Measurements from ENCODE around the gene ZMIZ2. TPM values are rescaled to one million over a fixed set of nuclear protein-coding genes. Genes with fewer than 3 reads are reported as not detected.
"Not testable (repeated sequence)": the region's sequence is repeated elsewhere in the genome, so short reads cannot be mapped to it uniquely, and the experiment has no call there.

The ZMIZ2 gene, protein sequence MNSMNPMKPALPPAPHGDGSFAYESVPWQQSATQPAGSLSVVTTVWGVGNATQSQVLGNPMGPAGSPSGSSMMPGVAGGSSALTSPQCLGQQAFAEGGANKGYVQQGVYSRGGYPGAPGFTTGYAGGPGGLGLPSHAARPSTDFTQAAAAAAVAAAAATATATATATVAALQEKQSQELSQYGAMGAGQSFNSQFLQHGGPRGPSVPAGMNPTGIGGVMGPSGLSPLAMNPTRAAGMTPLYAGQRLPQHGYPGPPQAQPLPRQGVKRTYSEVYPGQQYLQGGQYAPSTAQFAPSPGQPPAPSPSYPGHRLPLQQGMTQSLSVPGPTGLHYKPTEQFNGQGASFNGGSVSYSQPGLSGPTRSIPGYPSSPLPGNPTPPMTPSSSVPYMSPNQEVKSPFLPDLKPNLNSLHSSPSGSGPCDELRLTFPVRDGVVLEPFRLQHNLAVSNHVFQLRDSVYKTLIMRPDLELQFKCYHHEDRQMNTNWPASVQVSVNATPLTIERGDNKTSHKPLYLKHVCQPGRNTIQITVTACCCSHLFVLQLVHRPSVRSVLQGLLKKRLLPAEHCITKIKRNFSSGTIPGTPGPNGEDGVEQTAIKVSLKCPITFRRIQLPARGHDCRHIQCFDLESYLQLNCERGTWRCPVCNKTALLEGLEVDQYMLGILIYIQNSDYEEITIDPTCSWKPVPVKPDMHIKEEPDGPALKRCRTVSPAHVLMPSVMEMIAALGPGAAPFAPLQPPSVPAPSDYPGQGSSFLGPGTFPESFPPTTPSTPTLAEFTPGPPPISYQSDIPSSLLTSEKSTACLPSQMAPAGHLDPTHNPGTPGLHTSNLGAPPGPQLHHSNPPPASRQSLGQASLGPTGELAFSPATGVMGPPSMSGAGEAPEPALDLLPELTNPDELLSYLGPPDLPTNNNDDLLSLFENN
- 100 to 1,000 TPM in 1 of 2 experiments, 10 to 100 TPM in 1; 82.8 to 106 TPM for total RNA-seq

DNA sequence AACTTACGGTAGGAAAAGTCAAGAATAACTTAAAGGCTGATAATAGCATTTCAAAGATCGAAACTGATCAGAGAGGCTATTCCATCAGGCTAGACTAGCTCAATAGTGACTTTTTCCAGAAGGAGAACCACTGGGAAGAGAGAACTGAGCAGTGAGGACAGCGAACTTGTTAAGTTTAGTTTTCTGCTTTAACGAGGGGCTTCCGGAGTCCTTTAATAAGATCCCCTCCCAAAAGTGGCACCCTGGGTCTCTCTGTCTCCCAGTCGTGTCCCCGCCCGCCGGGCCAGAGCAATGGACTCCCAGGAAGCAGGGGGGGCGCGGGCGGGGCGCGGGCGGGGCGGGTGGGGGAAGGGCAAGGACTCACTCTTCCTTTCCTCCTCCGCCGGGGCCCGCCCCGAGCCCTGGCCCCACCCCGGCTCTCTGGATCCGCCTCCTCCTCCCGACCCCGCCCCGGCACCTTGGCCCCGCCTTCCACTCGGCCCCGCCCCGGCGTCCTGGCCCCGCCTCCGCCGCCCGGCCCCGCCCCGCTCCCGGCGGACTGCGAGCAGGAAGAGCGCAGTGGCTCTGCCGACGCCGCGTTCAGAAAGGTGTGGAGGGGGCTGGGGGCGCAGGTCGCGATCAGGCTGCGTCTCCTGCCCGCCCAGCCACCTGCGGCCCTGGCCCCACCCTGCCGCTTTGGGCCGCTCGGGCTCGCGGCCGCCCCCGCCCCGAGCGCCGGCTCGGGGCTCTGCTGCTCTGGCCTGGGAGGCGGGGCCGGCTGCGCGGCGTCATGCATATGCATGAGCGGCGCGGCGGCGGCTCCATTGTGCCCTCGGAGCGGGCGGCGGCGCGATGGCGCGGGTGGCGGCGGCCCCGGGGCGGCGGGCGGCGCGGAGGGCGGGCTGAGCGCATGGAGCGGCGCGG is at the start of gene ZMIZ2:
TSS of gene ZMIZ2 (plus strand) at position 803 of the 903 bp plus-strand sequence. CDS start 7,403 bp downstream, outside the sequence.
- DNase-seq: peak; percentile 97
- Mint-ChIP-seq H3K4me1 (peaks cover 31% of the 10 kb centered on the region), H3K4me3 (peak within 1 kb of the TSS; percentile 78), H3K27ac (peak within 1 kb of the TSS; percentile 97), H3K9me3 (ENCODE audit: low read depth) (no peaks in the 10 kb centered on the region), H3K27me3 (no peaks in the 10 kb centered on the region), H3K36me3 (ENCODE audit: low read depth) (peaks cover 18% of the 10 kb centered on the region)
- POLR2A ChIA-PET: interaction anchor here (1.5 to 2.3 kb wide), 2 partner anchors 49 to 142 kb away, joined by 7 to 8 read pairs; partner anchors contain the start of gene OGDH
- intact Hi-C loops (cut with DNase I, micrococcal nuclease): loop anchor here (1.0 to 5.0 kb wide), 18 partner anchors 13 to 666 kb away; partner anchors contain the start of genes PPIA (in 2 of the 2), PURB (in 2 of the 2), TMED4 (in 2 of the 2) and H2AZ2 (in 1 of the 2)
- peak; percentile 87 for ATAC-seq
- CTCF ChIA-PET: interaction anchor here (1.0 kb wide), 2 partner anchors 10 to 13 kb away, joined by 4 to 5 read pairs; no protein-coding TSS in a partner anchor

DNA sequence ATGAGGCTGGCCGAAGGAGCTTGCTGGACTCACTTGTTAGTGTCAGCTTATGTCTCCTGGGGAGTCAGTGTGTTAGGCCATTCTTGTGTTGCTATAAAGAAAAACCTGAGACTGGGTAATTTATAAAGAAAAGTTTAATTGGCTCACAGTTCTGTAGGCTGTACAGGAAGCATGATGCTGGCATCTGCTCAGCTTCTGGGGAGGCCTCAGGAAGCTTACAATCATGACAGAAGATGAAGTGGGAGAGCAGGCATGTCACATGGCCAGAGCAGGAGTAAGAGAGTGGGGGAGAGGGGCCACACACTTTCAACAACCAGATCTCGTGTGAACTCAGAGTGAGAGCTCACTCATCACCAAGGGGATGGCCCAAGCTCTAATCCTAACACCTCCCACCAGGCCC is 49.0 kb upstream of the ZMIZ2 start:
- H3K27ac Mint-ChIP-seq; intact Hi-C loops (cut with DNase I, micrococcal nuclease); H3K4me1 Mint-ChIP-seq; H3K27me3 Mint-ChIP-seq; POLR2A ChIA-PET; H3K4me3 Mint-ChIP-seq; ATAC-seq; H3K9me3 Mint-ChIP-seq (ENCODE audit: low read depth); DNase-seq: not testable (repeated sequence)
- CTCF ChIA-PET: interaction anchor here (0.7 kb wide), 1 partner anchor 99 kb away, joined by 3 read pairs; no protein-coding TSS in a partner anchor
- H3K36me3 Mint-ChIP-seq (ENCODE audit: low read depth): peaks cover 83% of the 10 kb centered on the region

DNA sequence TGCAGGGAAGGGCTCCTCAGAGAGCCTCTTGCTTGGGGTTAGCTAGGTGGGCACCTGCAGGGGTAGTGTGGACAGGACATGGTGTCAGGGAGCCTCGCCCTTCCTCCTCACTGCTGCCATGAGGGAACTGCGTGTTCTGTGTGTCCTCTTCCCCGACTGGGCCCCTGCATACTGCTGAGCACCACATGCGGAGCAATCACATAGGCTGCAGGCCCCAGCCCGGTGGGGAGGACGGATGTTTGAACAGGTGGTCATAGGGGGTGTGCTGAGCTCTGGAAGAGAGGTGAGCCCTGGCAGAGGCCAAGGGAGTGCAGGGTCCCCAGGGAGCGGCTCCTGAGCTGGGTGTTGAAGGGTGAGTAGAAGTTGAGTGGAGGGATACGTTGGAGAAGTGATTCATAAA is 48.3 kb upstream of the ZMIZ2 start:
- no peaks in the 10 kb centered on the region for H3K9me3 Mint-ChIP-seq (ENCODE audit: low read depth)
- ChIA-PET POLR2A (no interaction called here), CTCF (interaction anchor here (0.7 to 1.3 kb wide), 2 partner anchors 100 to 166 kb away, joined by 3 read pairs; no protein-coding TSS in a partner anchor)
- H3K36me3 Mint-ChIP-seq (ENCODE audit: low read depth): peaks cover 82% of the 10 kb centered on the region
- H3K27me3 Mint-ChIP-seq: no peaks in the 10 kb centered on the region
- H3K4me1 Mint-ChIP-seq: no peaks in the 10 kb centered on the region
- H3K4me3 Mint-ChIP-seq: no peak overlapping the region
- DNase-seq: no peak
- no peak for ATAC-seq
- peak overlapping the region; percentile 4 for H3K27ac Mint-ChIP-seq
- intact Hi-C loops (cut with DNase I, micrococcal nuclease): no loop called here

GRCh38 chr7:44703391-44703790 is 45.3 kb upstream of the ZMIZ2 start:
- H3K27me3 Mint-ChIP-seq; POLR2A ChIA-PET; H3K4me3 Mint-ChIP-seq; intact Hi-C loops (cut with DNase I, micrococcal nuclease); H3K4me1 Mint-ChIP-seq; DNase-seq; H3K27ac Mint-ChIP-seq; H3K9me3 Mint-ChIP-seq (ENCODE audit: low read depth); CTCF ChIA-PET; ATAC-seq: not testable (repeated sequence)
- H3K36me3 Mint-ChIP-seq (ENCODE audit: low read depth): peaks cover 63% of the 10 kb centered on the region

GRCh38 chr7:44703921-44704320 is 44.7 kb upstream of the ZMIZ2 start:
- intact Hi-C loops (cut with DNase I, micrococcal nuclease): no loop called here
- H3K27ac Mint-ChIP-seq: no peak overlapping the region
- ATAC-seq (no peak), DNase-seq (no peak)
- H3K4me3 Mint-ChIP-seq: no peak overlapping the region
- no peaks in the 10 kb centered on the region for H3K9me3 Mint-ChIP-seq (ENCODE audit: low read depth)
- ChIA-PET CTCF (no interaction called here), POLR2A (no interaction called here)
- no peaks in the 10 kb centered on the region for H3K4me1 Mint-ChIP-seq
- peaks cover 60% of the 10 kb centered on the region for H3K36me3 Mint-ChIP-seq (ENCODE audit: low read depth)
- H3K27me3 Mint-ChIP-seq: no peaks in the 10 kb centered on the region

GRCh38 chr7:44705434-44705833 is 43.2 kb upstream of the ZMIZ2 start:
- intact Hi-C loops (cut with DNase I, micrococcal nuclease): no loop called here
- no peaks in the 10 kb centered on the region for H3K27me3 Mint-ChIP-seq
- no peak overlapping the region for H3K4me3 Mint-ChIP-seq
- no peaks in the 10 kb centered on the region for H3K9me3 Mint-ChIP-seq (ENCODE audit: low read depth)
- DNase-seq (no peak), ATAC-seq (no peak)
- peaks cover 50% of the 10 kb centered on the region for H3K36me3 Mint-ChIP-seq (ENCODE audit: low read depth)
- peak overlapping the region; percentile 58 for H3K27ac Mint-ChIP-seq
- H3K4me1 Mint-ChIP-seq: no peaks in the 10 kb centered on the region
- CTCF ChIA-PET: no interaction called here
- POLR2A ChIA-PET: no interaction called here

DNA sequence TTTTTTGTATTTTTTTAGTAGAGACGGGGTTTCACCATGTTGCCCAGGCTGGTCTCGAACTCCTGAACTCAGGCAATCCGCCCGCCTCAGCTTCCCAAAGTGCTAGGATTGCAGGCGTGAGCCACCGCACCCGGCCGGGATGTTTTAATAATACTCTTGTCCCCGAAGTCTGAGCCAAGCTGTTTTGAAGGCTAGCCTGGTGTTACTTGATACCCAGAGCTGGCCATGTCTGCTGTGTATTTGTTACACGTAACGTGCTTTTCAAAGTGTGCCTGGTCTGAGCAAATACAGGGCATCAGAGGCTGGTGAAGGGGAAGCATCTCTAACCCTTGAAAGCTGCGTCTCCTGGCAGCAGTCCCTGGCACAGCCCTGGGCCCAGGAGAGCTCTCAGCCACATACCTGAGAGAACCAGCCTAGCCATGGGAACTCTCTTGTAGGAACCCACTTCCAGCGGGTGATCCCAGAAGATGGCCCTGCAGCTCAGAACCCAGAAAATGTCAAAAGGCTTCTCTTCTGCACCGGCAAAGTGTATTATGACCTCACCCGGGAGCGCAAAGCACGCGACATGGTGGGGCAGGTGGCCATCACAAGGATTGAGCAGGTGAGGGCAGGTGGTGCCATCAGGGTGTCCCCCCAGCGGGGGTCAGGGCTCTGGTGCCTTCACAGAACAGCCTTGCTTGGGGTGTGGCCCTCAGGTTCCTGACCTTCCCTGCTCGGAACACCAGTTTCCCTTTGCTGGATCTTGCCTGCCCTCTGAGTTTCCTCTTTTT is 41.7 kb upstream of the ZMIZ2 start:
- H3K27ac Mint-ChIP-seq: no peak overlapping the region
- ATAC-seq (no peak), DNase-seq (no peak)
- H3K4me1 Mint-ChIP-seq: peaks cover under 1% of the 10 kb centered on the region
- peaks cover 35% of the 10 kb centered on the region for H3K36me3 Mint-ChIP-seq (ENCODE audit: low read depth)
- POLR2A ChIA-PET: no interaction called here
- intact Hi-C loops (cut with DNase I, micrococcal nuclease): no loop called here
- CTCF ChIA-PET: no interaction called here
- no peak overlapping the region for H3K4me3 Mint-ChIP-seq
- no peaks in the 10 kb centered on the region for H3K9me3 Mint-ChIP-seq (ENCODE audit: low read depth)
- H3K27me3 Mint-ChIP-seq: no peaks in the 10 kb centered on the region

DNA sequence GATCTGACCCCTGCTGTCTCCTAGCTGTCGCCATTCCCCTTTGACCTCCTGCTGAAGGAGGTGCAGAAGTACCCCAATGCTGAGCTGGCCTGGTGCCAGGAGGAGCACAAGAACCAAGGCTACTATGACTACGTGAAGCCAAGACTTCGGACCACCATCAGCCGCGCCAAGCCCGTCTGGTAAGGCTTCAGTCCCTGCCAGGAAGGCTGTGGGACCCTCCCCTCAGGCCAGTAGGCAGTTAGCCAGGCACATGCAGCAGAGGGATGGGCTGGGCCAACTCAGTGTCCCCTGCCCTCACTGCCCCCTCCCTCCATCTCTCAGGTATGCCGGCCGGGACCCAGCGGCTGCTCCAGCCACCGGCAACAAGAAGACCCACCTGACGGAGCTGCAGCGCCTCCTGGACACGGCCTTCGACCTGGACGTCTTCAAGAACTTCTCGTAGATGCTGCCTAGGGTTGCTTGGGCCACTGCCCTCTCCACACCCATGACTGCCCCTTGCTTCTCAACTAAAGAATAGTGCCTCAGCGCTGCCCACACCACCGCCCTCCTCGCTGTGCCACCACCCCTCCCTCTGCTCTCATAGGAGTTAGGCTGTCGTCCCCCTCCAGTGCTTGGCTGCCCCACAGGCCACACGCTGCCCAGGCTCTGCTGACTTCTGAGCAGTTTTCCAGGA is 41.0 kb upstream of the ZMIZ2 start:
- ChIA-PET POLR2A (no interaction called here), CTCF (no interaction called here)
- Mint-ChIP-seq H3K4me3 (no peak overlapping the region), H3K27ac (no peak overlapping the region), H3K27me3 (no peaks in the 10 kb centered on the region), H3K36me3 (ENCODE audit: low read depth) (peaks cover 33% of the 10 kb centered on the region), H3K9me3 (ENCODE audit: low read depth) (no peaks in the 10 kb centered on the region), H3K4me1 (peaks cover 5% of the 10 kb centered on the region)
- ATAC-seq: no peak
- no peak for DNase-seq
- intact Hi-C loops (cut with DNase I, micrococcal nuclease): no loop called here

GRCh38 chr7:44709011-44709915 is 39.4 kb upstream of the ZMIZ2 start:
- Mint-ChIP-seq H3K36me3 (ENCODE audit: low read depth) (peaks cover 21% of the 10 kb centered on the region), H3K27ac (no peak overlapping the region), H3K9me3 (ENCODE audit: low read depth) (no peaks in the 10 kb centered on the region), H3K4me1 (peaks cover 5% of the 10 kb centered on the region), H3K27me3 (no peaks in the 10 kb centered on the region), H3K4me3 (no peak overlapping the region)
- intact Hi-C loops (cut with DNase I, micrococcal nuclease): no loop called here
- DNase-seq (no peak), ATAC-seq (no peak)
- ChIA-PET POLR2A (interaction anchor here (0.6 kb wide), 1 partner anchor 56 kb away, joined by 3 read pairs; no protein-coding TSS in a partner anchor), CTCF (interaction anchor here (0.6 to 1.3 kb wide), 3 partner anchors 55 to 144 kb away, joined by 3 to 4 read pairs (median 3); no protein-coding TSS in a partner anchor)
